HG02943 (cell line): ENCODE results near the gene ZSCAN2.

ENCODE experiments used
- ATAC-seq: cut with Tn5 transposase; IDR thresholded peaks from one replicate; pipeline ENCODE4 v1.9.1; 2021; ENCODE audit warnings: mild to moderate bottlenecking, low read depth, moderate library complexity; ENCODE audit not compliant: unreplicated experiment

ZSCAN2 gene

DNA sequence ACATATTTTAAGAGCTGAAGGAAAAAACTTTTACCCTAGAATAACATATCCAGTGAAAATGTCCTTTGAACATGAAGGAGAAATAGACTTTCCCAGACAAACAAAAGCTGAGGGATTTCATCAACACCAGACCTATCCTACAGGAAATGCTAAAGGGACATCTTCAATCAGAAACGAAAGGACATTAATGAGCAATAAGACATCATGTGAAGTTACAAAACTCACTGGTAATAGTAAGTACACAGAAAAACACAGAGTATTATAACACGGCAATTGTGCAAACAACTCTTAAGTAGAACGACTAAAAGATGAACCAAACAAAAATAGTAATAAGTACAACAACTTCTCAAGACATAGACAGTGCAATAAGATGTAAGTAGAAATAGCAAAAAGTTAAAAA lies 3.5 kb upstream of the ZSCAN2 start:
- ATAC-seq, result no peak

DNA sequence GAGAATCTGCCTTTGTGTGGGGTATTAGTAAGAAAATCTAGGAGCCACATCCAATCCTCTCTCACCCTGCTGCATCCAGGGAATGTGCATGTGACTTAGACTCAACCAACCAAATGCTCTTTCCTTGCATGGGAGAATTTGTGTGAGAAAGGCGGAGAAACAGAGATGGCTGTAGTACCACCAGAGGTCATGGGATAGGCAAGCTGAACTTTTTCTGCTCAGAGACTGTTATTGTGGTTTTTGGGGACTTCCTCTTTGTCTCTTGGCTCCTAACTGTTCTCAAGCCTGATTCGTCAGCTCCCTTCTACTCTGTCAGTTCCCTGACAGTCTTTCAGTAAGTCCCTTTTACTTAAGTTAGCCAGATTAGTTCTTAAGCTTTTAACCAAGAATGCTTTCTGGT lies 2.6 kb upstream of the ZSCAN2 start:
- no peak for ATAC-seq

- no peak for ATAC-seq
Measured at GRCh38 chr15:84598993-84599392, 1.8 kb upstream of the ZSCAN2 start.

- ATAC-seq, result no peak
Measured at GRCh38 chr15:84599906-84600305, 903 bp upstream of the ZSCAN2 start.

GRCh38 chr15:84600331-84600686 lies 500 bp upstream of the ZSCAN2 start:
- ATAC-seq, result peak; percentile 6

- no peak for ATAC-seq
Measured at GRCh38 chr15:84601555-84601838, 688 bp downstream of the ZSCAN2 start.

GRCh38 chr15:84603630-84604379 lies 3.0 kb downstream of the ZSCAN2 start:
- no peak for ATAC-seq

GRCh38 chr15:84604826-84605553 lies 4.2 kb downstream of the ZSCAN2 start:
- ATAC-seq, result no peak

GRCh38 chr15:84605554-84605882 lies 4.7 kb downstream of the ZSCAN2 start:
- no peak for ATAC-seq

DNA sequence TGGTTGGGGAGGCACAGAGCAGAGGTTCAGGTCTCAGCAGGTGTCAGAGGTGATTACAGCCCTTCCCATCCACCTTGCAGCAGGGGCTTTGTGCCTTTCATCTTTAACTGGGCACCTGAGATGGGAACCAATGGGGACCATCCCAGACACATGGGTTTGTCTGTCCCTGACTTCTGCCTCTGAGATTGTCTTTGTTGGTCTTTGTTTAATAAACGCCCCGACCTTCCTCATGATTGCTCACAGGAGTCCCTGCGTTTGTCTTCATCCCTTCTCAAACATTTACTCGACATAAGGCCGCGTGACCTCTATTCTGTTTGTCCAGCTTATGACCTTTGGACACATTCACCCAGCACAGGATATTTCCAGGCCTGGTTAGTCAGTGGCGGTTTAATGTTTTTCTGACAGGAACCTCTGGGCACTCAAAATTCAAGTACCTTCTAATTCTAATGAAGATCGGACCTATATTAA lies 5.9 kb downstream of the ZSCAN2 start:
- ATAC-seq, result no peak

- no peak for ATAC-seq
Measured at GRCh38 chr15:84608707-84609284, 8.0 kb downstream of the ZSCAN2 start.

DNA sequence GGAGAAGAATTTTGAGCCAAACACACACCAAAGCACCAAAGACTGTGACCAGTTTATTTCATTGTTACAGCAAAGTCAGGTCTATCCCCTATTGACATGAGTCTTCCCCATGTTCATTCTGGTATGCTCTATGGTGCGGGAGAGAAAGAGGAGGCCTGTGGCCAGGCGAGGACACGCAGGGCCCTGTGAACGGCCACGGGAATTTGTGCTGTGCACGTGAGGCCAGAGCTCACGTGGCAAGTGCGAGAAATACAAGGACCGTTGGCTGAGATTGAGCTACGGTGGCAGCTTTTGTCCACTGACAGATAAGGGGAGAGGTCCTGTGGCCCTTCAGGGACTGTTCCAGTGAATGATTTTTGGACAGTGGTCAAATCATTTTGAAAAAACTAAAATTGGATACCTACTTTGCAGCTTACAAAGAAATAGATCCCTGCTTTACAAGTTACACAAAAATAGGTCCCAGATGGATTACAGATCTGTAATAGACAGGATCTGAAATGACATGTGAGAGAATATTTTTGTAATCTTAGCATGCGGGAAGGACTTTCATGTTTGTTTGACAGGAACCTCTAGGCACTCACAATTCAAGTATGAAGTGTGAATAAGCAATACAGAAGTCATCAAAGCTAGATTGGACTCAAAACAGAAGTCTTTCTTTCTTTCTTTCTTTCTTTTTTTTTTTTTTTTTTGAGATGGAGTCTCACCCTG lies 9.2 kb downstream of the ZSCAN2 start:
- ATAC-seq, result no peak

DNA sequence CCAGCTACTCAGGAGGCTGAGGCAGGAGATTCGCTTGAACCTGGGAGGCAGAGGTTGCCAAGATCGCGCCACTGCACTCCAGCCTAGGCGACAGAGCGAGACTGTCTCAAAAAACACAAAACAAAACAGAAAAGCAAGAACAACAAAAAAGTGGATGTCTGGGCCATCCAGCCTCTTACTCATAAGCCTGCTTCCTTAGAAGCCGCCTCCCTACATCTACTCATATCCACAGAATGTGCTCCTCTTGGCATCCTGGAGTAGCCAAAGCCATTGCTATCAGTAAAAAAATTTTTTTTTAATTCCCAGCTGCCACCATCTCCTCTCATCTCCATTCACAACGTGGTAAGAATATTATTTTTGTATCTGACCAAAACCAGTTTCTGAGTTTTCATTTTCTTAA lies 10.8 kb downstream of the ZSCAN2 start:
- ATAC-seq, result no peak

DNA sequence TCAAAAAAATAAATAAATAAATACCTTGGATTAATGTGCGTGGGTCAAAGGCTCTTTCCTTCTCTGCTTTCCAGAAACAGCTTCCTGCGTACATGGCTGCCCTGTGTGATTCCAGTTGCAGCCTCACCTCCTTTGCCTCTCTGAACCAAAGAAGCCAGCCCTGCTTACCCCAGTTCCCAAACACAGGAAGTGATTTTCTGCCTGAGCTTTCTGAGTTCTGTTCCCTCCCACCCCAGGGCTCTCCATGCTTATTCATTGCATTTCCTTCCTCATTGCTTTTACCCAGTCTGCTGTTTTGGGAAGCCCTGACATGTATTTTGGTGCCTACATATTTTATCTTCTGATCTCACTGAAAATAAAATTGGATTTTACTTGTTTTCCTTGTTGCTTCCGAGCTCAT lies 15.4 kb downstream of the ZSCAN2 start:
- no peak for ATAC-seq

- ATAC-seq, result no peak
Measured at GRCh38 chr15:84620626-84621025, 19.8 kb downstream of the ZSCAN2 start.

DNA sequence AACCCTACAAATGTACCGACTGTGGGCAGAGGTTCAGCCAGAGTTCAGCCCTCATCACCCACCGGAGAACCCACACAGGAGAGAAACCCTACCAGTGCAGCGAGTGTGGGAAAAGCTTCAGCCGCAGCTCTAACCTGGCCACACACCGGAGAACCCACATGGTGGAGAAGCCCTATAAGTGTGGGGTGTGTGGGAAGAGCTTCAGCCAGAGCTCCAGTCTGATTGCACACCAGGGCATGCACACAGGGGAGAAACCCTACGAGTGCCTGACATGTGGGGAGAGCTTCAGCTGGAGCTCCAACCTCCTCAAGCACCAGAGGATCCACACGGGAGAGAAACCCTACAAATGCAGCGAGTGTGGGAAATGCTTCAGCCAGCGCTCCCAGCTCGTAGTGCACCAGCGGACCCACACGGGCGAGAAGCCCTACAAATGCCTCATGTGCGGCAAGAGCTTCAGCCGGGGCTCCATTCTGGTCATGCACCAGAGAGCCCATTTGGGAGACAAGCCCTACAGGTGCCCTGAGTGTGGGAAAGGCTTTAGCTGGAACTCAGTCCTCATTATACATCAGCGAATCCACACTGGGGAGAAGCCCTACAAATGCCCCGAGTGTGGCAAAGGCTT lies 20.7 kb downstream of the ZSCAN2 start:
- no peak for ATAC-seq

- no peak for ATAC-seq
Measured at GRCh38 chr15:84624359-84624758, 23.6 kb downstream of the ZSCAN2 start.

DNA sequence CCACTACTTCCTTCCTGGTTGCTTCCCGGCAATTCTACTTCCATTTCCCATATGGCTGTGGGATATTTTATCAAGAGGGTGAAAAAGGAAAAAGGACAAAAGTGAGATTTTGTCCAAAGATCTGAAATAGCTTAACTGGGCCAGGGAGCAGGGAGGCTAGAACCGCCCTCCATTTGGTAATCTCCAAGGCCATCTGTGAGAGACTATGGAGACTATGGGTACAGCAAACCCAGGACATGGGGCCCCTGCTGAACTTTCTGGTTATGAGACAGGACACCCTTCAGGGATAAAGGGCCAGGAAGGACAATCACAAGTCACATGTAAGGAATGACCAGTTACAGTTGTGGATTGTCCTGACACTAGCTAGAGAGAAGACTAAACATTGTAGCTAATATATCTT lies 24.3 kb downstream of the ZSCAN2 start:
- no peak for ATAC-seq

DNA sequence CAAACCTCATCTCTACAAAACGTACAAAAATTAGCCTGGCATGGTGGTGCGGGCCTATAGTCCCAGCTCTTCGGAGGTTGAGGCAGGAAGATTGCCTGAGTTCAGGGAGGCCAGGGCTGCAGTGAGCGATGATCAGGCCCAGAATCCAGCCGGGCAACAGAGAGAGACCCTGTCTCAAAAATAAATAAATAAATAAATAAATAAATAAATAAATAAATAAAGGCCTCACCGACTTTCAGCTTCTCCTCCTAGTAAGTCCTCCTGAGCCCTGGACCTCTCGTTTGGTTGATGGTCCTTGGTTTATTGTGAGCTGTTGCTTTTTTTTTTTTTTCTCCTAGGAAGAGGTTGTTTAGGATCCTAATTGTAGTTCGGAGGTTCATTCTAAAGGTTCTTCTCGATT lies 28.2 kb downstream of the ZSCAN2 start:
- ATAC-seq, result no peak

GRCh38 chr15:84631706-84632272 lies 31.0 kb downstream of the ZSCAN2 start:
- no peak for ATAC-seq
